ENCODE results near the gene GABARAP. TPM values are rescaled to one million over a fixed set of nuclear protein-coding genes. Genes with fewer than 3 reads are reported as not detected.
A peak's percentile ranks its signal among the peaks of the same experiment; 100 is the strongest.

GABARAP gene
- total RNA-seq, 1 experiment from 2014 or later = 228 TPM

GRCh38 chr17:7223375-7223774 is 18.9 kb downstream of the GABARAP start (continued):
- TF ChIP-seq ATF6 (CRISPR knock-in tag; IDR thresholded peaks at IDR 0.05) = no peak
- TF ChIP-seq MAX (CRISPR knock-in tag; IDR thresholded peaks at IDR 0.05) = no peak
- no peak for TF ChIP-seq NR3C1 (CRISPR knock-in tag; conservative IDR thresholded peaks at IDR 0.05; ENCODE audit: low read depth)

- POLR2A ChIA-PET = no interaction called here
- no peak overlapping the region for H3K4me3 Mint-ChIP-seq
These were observed 19.3 kb downstream of the GABARAP start for GRCh38 chr17:7222972-7223292.

More at GRCh38 chr17:7222972-7223292, 19.3 kb downstream of the GABARAP start:
- CTCF ChIA-PET = interaction anchor here (1.0 kb wide), 2 partner anchors 9 to 73 kb away, joined by 3 to 4 read pairs; no protein-coding TSS in a partner anchor
- DNase-seq (ENCODE audit: low spot score) (peak; percentile 15), ATAC-seq (no peak)
- Mint-ChIP-seq H3K27ac (no peak overlapping the region), H3K36me3 (peaks cover 20% of the 10 kb centered on the region), H3K27me3 (ENCODE audit: low read depth) (peaks cover 4% of the 10 kb centered on the region; the same call in 1 of the 2 replicates), H3K4me1 (peaks cover 27% of the 10 kb centered on the region), H3K9me3 (no peaks in the 10 kb centered on the region)
- no peak for TF ChIP-seq NR1H2 (CRISPR knock-in tag; IDR thresholded peaks at IDR 0.05)
- TF ChIP-seq, protein P1, sequence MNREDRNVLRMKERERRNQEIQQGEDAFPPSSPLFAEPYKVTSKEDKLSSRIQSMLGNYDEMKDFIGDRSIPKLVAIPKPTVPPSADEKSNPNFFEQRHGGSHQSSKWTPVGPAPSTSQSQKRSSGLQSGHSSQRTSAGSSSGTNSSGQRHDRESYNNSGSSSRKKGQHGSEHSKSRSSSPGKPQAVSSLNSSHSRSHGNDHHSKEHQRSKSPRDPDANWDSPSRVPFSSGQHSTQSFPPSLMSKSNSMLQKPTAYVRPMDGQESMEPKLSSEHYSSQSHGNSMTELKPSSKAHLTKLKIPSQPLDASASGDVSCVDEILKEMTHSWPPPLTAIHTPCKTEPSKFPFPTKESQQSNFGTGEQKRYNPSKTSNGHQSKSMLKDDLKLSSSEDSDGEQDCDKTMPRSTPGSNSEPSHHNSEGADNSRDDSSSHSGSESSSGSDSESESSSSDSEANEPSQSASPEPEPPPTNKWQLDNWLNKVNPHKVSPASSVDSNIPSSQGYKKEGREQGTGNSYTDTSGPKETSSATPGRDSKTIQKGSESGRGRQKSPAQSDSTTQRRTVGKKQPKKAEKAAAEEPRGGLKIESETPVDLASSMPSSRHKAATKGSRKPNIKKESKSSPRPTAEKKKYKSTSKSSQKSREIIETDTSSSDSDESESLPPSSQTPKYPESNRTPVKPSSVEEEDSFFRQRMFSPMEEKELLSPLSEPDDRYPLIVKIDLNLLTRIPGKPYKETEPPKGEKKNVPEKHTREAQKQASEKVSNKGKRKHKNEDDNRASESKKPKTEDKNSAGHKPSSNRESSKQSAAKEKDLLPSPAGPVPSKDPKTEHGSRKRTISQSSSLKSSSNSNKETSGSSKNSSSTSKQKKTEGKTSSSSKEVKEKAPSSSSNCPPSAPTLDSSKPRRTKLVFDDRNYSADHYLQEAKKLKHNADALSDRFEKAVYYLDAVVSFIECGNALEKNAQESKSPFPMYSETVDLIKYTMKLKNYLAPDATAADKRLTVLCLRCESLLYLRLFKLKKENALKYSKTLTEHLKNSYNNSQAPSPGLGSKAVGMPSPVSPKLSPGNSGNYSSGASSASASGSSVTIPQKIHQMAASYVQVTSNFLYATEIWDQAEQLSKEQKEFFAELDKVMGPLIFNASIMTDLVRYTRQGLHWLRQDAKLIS (CRISPR knock-in tag; IDR thresholded peaks at IDR 0.05; ENCODE audit: borderline replicate concordance) = no peak
- TF ChIP-seq, protein P2, sequence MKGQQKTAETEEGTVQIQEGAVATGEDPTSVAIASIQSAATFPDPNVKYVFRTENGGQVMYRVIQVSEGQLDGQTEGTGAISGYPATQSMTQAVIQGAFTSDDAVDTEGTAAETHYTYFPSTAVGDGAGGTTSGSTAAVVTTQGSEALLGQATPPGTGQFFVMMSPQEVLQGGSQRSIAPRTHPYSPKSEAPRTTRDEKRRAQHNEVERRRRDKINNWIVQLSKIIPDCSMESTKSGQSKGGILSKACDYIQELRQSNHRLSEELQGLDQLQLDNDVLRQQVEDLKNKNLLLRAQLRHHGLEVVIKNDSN (CRISPR knock-in tag; IDR thresholded peaks at IDR 0.05) = no peak
- TF ChIP-seq E2F5 (CRISPR knock-in tag; IDR thresholded peaks at IDR 0.05) = no peak
- TF ChIP-seq NR3C1 (CRISPR knock-in tag; conservative IDR thresholded peaks at IDR 0.05; ENCODE audit: low read depth) = no peak
- no peak for TF ChIP-seq MAX (CRISPR knock-in tag; IDR thresholded peaks at IDR 0.05)
- no peak for TF ChIP-seq SMAD4 (CRISPR knock-in tag; IDR thresholded peaks at IDR 0.05)
- no peak for TF ChIP-seq MYBL2 (CRISPR knock-in tag; IDR thresholded peaks at IDR 0.05)
- TF ChIP-seq, protein P3, sequence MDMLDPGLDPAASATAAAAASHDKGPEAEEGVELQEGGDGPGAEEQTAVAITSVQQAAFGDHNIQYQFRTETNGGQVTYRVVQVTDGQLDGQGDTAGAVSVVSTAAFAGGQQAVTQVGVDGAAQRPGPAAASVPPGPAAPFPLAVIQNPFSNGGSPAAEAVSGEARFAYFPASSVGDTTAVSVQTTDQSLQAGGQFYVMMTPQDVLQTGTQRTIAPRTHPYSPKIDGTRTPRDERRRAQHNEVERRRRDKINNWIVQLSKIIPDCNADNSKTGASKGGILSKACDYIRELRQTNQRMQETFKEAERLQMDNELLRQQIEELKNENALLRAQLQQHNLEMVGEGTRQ (CRISPR knock-in tag; IDR thresholded peaks at IDR 0.05) = no peak
- no peak for TF ChIP-seq ESRRA (CRISPR knock-in tag; IDR thresholded peaks at IDR 0.05; ENCODE audit: borderline replicate concordance)

Measured in WTC11 (cell line).